Panc1 (cell line): ENCODE measurements around the gene TANC1. TPM values are rescaled to one million over a fixed set of nuclear protein-coding genes. Genes with fewer than 3 reads are reported as not detected.

Source experiments
- ATAC-seq: fragments of 200-7000 bp; cut with Tn5 transposase; 2 replicates; pipeline ENCODE4 v1.9.1; 2020; ENCODE audit warnings: mild to moderate bottlenecking, moderate library complexity
- BruUV-seq: library from RNA; stranded (reverse); fragments of 400-500 nt; replicated peaks from 2 replicates; lab custom pipeline; 2021; lab: Mats Ljungman, UMichigan
- CTCF ChIA-PET: fragments of 300-600 bp; sonication (Branson Sonifier 250); formaldehyde crosslinking; loops from one replicate; lab custom pipeline; 2022; ENCODE audit warnings: antibody characterized with exemption; lab: Charles Lee
- POLR2A ChIA-PET: fragments of 300-600 bp; sonication (Branson Sonifier 250); formaldehyde crosslinking; loops from one replicate; lab custom pipeline; 2022; ENCODE audit warnings: antibody characterized with exemption; lab: Charles Lee
- DNase-seq: peaks from one replicate; pipeline ENCODE4 v3.0.0-alpha.2; 2010; ENCODE audit warnings: low read depth, low spot score
- H3K27ac ChIP-seq: 2 replicates; pipeline ENCODE4 v1.5.1; 2011; ENCODE audit warnings: mild to moderate bottlenecking, low read length, inconsistent platforms
- H3K27me3 ChIP-seq: fragments of 200-500 bp; sonication (Bioruptor generic); 2 replicates; pipeline ENCODE4 v1.6.0; 2014; ENCODE audit warnings: low read length, inconsistent platforms; ENCODE audit not compliant: control insufficient read depth, insufficient read depth
- H3K36me3 ChIP-seq: fragments of 200-500 bp; sonication (Bioruptor generic); 2 replicates; pipeline ENCODE4 v1.5.1; 2014; ENCODE audit warnings: inconsistent platforms, mild to moderate bottlenecking, low read length, moderate library complexity; ENCODE audit not compliant: control insufficient read depth, insufficient read depth
- H3K4me1 ChIP-seq: 2 replicates; pipeline ENCODE4 v1.5.1; 2011; ENCODE audit warnings: inconsistent platforms, mild to moderate bottlenecking, low read length, moderate library complexity; ENCODE audit not compliant: control insufficient read depth, insufficient read depth
- H3K4me3 ChIP-seq, 2 experiments: 2 replicates each; pipeline ENCODE4 v1.5.1; 2011 to 2012; ENCODE audit warnings: low read depth in 2 of 2, low read length in 2 of 2, mild to moderate bottlenecking in 2 of 2, inconsistent platforms in 1 of 2, moderate library complexity in 1 of 2
- H3K9me3 ChIP-seq: fragments of 200-500 bp; sonication (Bioruptor generic); 2 replicates; pipeline ENCODE4 v1.5.1; 2014; ENCODE audit warnings: low read depth, mild to moderate bottlenecking, inconsistent platforms, low read length, moderate library complexity; ENCODE audit not compliant: control insufficient read depth, insufficient read depth
- CTCF ChIP-seq: fragments of 450-650 bp; IDR thresholded peaks from 2 replicates; pipeline ENCODE4 v1.5.1; 2017; ENCODE audit warnings: mild to moderate bottlenecking
- POLR2AphosphoS5 ChIP-seq: IDR thresholded peaks from 2 replicates; pipeline ENCODE4 v1.6.1; 2012; ENCODE audit warnings: mild to moderate bottlenecking, low read depth, low read length, moderate library complexity
- REST ChIP-seq, 2 experiments: IDR thresholded peaks; 2 replicates each; pipeline ENCODE4 v1.6.1; 2011 to 2012; ENCODE audit warnings: low read depth in 2 of 2, control low read depth in 1 of 2, low read length in 1 of 2, mild to moderate bottlenecking in 1 of 2, moderate library complexity in 1 of 2; ENCODE audit not compliant: insufficient read depth in 1 of 2
- SIN3A ChIP-seq: IDR thresholded peaks from 2 replicates; pipeline ENCODE4 v1.6.1; 2012; ENCODE audit warnings: low read depth, mild to moderate bottlenecking, low read length, moderate library complexity, borderline replicate concordance; ENCODE audit not compliant: insufficient read depth
- TCF7L2 ChIP-seq: IDR thresholded peaks from 2 replicates; pipeline ENCODE4 v1.6.1; 2011; ENCODE audit warnings: mild to moderate bottlenecking, low read depth, low read length, inconsistent platforms
- in situ Hi-C: cut with HindIII; loops from 2 replicates; pipeline ENCODE4 v1.10.0; 2016; ENCODE audit warnings: low sequenced_read_pairs, low pct_unique_long_range_greater_than_20kb
- intact Hi-C: fragments of 100-400 bp; cut with micrococcal nuclease; formaldehyde crosslinking; loops from one replicate; pipeline ENCODE4 v1.10.0; 2022; ENCODE audit not compliant: unreplicated experiment
- total RNA-seq: library from RNA; stranded (reverse); gene quantifications from one replicate; pipeline ENCODE4 v1.2.1, GENCODE V29; 2021; ENCODE audit not compliant: unreplicated experiment

TANC1 gene
- total RNA-seq, 1 experiment from 2014 or later: 44.3 TPM

GRCh38 chr2:159131914-159132281 is 163.5 kb downstream of the TANC1 start:
- ChIA-PET POLR2A (no interaction called here), CTCF (no interaction called here)
- Histone ChIP-seq H3K4me3 (no peak overlapping the region), H3K27ac (no peak overlapping the region), H3K27me3 (no peaks in the 10 kb centered on the region), H3K36me3 (no peaks in the 10 kb centered on the region), H3K4me1 (peaks cover 11% of the 10 kb centered on the region), H3K9me3 (no peaks in the 10 kb centered on the region)
- TF ChIP-seq TCF7L2: no peak
- TF ChIP-seq SIN3A: no peak
- TF ChIP-seq REST (IDR thresholded peaks at IDR 0.05; ENCODE audit: insufficient read depth in 1 of 2, low read depth in 2 of 2, low read length in 1 of 2): no peak
- no peak for TF ChIP-seq POLR2AphosphoS5
- TF ChIP-seq CTCF: no peak
- intact Hi-C loops: no loop called here
- DNase-seq: no peak
- peak; percentile 24; the same call in 1 of the 2 replicates for ATAC-seq
- no TSS peak for BruUV-seq
- in situ Hi-C loops: no loop called here

- CTCF ChIA-PET: no interaction called here
- intact Hi-C loops: no loop called here
These were observed 165.4 kb downstream of the TANC1 start for GRCh38 chr2:159133797-159134196.

More at GRCh38 chr2:159133797-159134196, 165.4 kb downstream of the TANC1 start:
- ATAC-seq (no peak), DNase-seq (no peak)
- TF ChIP-seq SIN3A (no peak), TCF7L2 (no peak), CTCF (no peak), REST (IDR thresholded peaks at IDR 0.05; ENCODE audit: insufficient read depth in 1 of 2, low read depth in 2 of 2, low read length in 1 of 2) (no peak), POLR2AphosphoS5 (no peak)
- Histone ChIP-seq H3K27me3 (no peaks in the 10 kb centered on the region), H3K4me3 (no peak overlapping the region), H3K36me3 (no peaks in the 10 kb centered on the region), H3K4me1 (peaks cover 11% of the 10 kb centered on the region; the same call in 1 of the 2 replicates), H3K9me3 (no peaks in the 10 kb centered on the region), H3K27ac (no peak overlapping the region)
- POLR2A ChIA-PET: interaction anchor here (0.5 kb wide), 1 partner anchor 32 kb away, joined by 3 read pairs; no protein-coding TSS in a partner anchor
- in situ Hi-C loops: no loop called here
- BruUV-seq: no TSS peak
